Measurements from ENCODE around the gene ZEB2.

GRCh38 chr2:144466637-144467036 lies 53.3 kb downstream of the ZEB2 start:
- TF ChIP-seq CTCF (IDR thresholded peaks at IDR 0.05), result no peak
- no peak for TF ChIP-seq POLR2AphosphoS5 (IDR thresholded peaks at IDR 0.05)
- no peak for TF ChIP-seq POLR2A (IDR thresholded peaks at IDR 0.05)
- no peak for TF ChIP-seq EP300 (IDR thresholded peaks at IDR 0.05; ENCODE audit: low read depth)

Data from transverse colon (tissue), 4 donors.